HepG2 (cell line): Measurements from ENCODE around the gene INO80B. TPM values are rescaled to one million over a fixed set of nuclear protein-coding genes. Genes with fewer than 3 reads are reported as not detected.

ENCODE experiments used
- AGO1 ChIP-seq: fragments of 200-400 bp; formaldehyde crosslinking; IDR thresholded peaks from 2 replicates; pipeline ENCODE4 v1.6.1; 2017; ENCODE audit warnings: mild to moderate bottlenecking, low read depth, low read length, moderate library complexity; ENCODE audit not compliant: poor library complexity, severe bottlenecking
- BCLAF1 ChIP-seq: fragments of 450-650 bp; IDR thresholded peaks from 2 replicates; pipeline ENCODE4 v1.6.1; 2017; ENCODE audit warnings: mild to moderate bottlenecking
- CENPT ChIP-seq: sonication (generic); formaldehyde crosslinking; IDR thresholded peaks from 2 replicates; pipeline ENCODE4 v1.8.0; 2022; ENCODE audit warnings: low read depth, mild to moderate bottlenecking, moderate library complexity, missing genetic modification reagents
- ETV5 ChIP-seq: IDR thresholded peaks from 2 replicates; pipeline ENCODE4 v1.6.1; 2018; ENCODE audit warnings: missing biosample characterization, missing genetic modification reagents, inconsistent platforms, borderline replicate concordance
- MEF2D ChIP-seq: sonication (generic); formaldehyde crosslinking; IDR thresholded peaks from 2 replicates; pipeline ENCODE4 v1.5.1; 2020; ENCODE audit warnings: mild to moderate bottlenecking, missing genetic modification reagents
- RFXANK ChIP-seq: IDR thresholded peaks from 2 replicates; pipeline ENCODE4 v1.6.1; 2016
- ZFP62 ChIP-seq: sonication (generic); formaldehyde crosslinking; IDR thresholded peaks from 2 replicates; pipeline ENCODE4 v1.4.0; 2020; ENCODE audit warnings: missing genetic modification reagents
- ZHX2 ChIP-seq, 2 experiments: sonication (generic) in 1 of 2; formaldehyde crosslinking in 1 of 2; IDR thresholded peaks; 2 replicates each; pipeline versions ENCODE4 v1.6.1 to v1.9.0; 2014 to 2022; ENCODE audit warnings: antibody characterized with exemption in 1 of 2, borderline replicate concordance in 1 of 2, inconsistent platforms in 1 of 2, low read depth in 1 of 2, missing genetic modification reagents in 1 of 2
- ZNF350 ChIP-seq: sonication (generic); formaldehyde crosslinking; IDR thresholded peaks from 2 replicates; pipeline ENCODE4 v1.4.0; 2020; ENCODE audit warnings: mild to moderate bottlenecking, low read depth, missing genetic modification reagents, borderline replicate concordance
- polyA plus RNA-seq, 8 experiments: library from polyadenylated mRNA; depleted of rRNA in 3 of 8; stranded (reverse) in 7 of 8; unstranded in 1 of 8; fragments of >200 nt; fragmentation: Illumina TruSeq in 4 of 8; extraction: Trizol in 4 of 8; gene quantifications; 2 replicates each; pipeline versions ENCODE4 v1.2.1 to v1.2.3, GENCODE V29; 2011 to 2016; ENCODE audit warnings: low read depth in 4 of 8, missing spikeins in 1 of 8, mixed read lengths in 1 of 8; ENCODE audit not compliant: insufficient read depth in 1 of 8
- total RNA-seq, 5 experiments: library from RNA; depleted of rRNA; stranded (reverse); fragments of >200 nt; fragmentation: Illumina TruSeq; extraction: Trizol; gene quantifications; 2 replicates each; pipeline ENCODE4 v1.2.3, GENCODE V29; 2016; ENCODE audit warnings: low read depth in 1 of 5
- TF ChIP-seq, protein P1 (sequence below): sonication (generic); formaldehyde crosslinking; conservative IDR thresholded peaks from 2 replicates; pipeline ENCODE4 v1.4.0; 2020; ENCODE audit warnings: missing genetic modification reagents
- TF ChIP-seq, protein P2 (sequence below): sonication (generic); formaldehyde crosslinking; IDR thresholded peaks from 2 replicates; pipeline ENCODE4 v1.8.1; 2023; ENCODE audit warnings: mild to moderate bottlenecking, moderate library complexity, missing genetic modification reagents

INO80B gene
- total and polyA plus RNA-seq, 2 of the 13 experiments (the other 11 are each of a cell fraction or from before 2014, with no cell fraction given): 6.2 to 14.5 TPM

DNA sequence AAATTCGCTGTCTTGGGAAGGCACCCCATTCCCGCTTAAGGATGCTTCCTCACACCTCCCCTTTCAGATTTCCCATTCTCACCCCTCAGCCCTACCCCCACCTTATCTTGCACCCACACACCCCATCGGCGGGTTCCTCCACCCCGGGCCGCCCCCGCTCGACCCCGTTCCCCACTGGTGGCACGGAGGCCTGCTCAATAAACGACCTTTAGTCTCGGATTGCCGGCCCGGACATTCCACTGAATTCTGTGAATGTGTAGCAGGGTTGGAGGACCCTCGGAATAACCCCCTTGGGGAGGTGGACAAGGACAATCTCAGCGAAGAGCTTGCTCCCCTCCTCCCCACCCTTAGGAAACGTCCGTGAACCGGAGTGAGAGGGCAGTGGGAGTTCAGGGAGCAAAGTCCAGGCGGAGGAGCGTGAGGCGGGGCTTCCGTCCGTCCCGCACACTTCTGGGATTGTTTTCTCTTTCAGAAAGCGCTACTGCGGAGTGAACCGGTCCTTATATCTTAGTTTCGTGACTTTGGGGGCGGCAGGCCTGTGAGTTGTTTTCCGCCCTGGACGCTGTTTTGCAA, 47.3 kb downstream of the INO80B start (continued):
- TF ChIP-seq ZHX2 (IDR thresholded peaks at IDR 0.05; ENCODE audit: low read depth): no peak
- no peak for TF ChIP-seq ZHX2 (CRISPR knock-in tag; IDR thresholded peaks at IDR 0.05; ENCODE audit: borderline replicate concordance)
- TF ChIP-seq RFXANK (CRISPR knock-in tag): peak; percentile 20; the same call in 1 of the 2 replicates
- TF ChIP-seq, protein P1, sequence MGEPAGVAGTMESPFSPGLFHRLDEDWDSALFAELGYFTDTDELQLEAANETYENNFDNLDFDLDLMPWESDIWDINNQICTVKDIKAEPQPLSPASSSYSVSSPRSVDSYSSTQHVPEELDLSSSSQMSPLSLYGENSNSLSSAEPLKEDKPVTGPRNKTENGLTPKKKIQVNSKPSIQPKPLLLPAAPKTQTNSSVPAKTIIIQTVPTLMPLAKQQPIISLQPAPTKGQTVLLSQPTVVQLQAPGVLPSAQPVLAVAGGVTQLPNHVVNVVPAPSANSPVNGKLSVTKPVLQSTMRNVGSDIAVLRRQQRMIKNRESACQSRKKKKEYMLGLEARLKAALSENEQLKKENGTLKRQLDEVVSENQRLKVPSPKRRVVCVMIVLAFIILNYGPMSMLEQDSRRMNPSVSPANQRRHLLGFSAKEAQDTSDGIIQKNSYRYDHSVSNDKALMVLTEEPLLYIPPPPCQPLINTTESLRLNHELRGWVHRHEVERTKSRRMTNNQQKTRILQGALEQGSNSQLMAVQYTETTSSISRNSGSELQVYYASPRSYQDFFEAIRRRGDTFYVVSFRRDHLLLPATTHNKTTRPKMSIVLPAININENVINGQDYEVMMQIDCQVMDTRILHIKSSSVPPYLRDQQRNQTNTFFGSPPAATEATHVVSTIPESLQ (CRISPR knock-in tag): 0 out of 2 replicates have a peak, but pooled peaks have one; percentile 26
- TF ChIP-seq, protein P2, sequence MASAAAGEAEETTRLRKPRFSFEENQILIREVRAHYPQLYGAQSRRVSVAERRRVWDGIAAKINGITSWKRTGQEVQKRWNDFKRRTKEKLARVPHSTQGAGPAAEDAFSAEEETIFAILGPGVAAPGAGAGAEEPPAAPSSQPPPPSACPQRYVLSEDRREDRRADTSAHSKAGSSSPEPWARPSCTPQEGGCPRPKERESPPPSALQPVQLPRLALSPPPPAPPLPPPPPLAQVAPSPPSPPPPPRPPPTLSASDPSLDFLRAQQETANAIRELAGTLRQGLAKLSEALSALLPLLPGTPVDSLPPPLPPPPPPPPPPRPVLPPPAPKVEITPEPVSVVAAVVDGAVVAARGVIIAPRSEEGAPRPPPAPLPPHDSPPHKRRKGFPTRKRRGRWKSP (CRISPR knock-in tag): no peak
- no peak for TF ChIP-seq BCLAF1
- peak; percentile 79 for TF ChIP-seq MEF2D (CRISPR knock-in tag)
- no peak for TF ChIP-seq ZFP62 (CRISPR knock-in tag)
- TF ChIP-seq AGO1: peak; percentile 3
- TF ChIP-seq ZNF350 (CRISPR knock-in tag): 0 out of 2 replicates have a peak, but pooled peaks have one; percentile 49
- peak; percentile 77; the same call in 1 of the 2 replicates for TF ChIP-seq ETV5 (CRISPR knock-in tag)
- no peak for TF ChIP-seq CENPT (CRISPR knock-in tag)
